Measurements from ENCODE around the gene CLN6.
"Not testable (repeated sequence)": the region's sequence is repeated elsewhere in the genome, so short reads cannot be mapped to it uniquely, and the experiment has no call there.

- not testable (repeated sequence) for TF ChIP-seq SUZ12 (IDR thresholded peaks at IDR 0.05; ENCODE audit: extremely low read depth, insufficient read depth, insufficient read length); ZNF274 (IDR thresholded peaks at IDR 0.05; ENCODE audit: low read depth, low read length)
These were observed 26.5 kb downstream of the CLN6 start for GRCh38 chr15:68202994-68203393.
